K562 (cell line): ENCODE data around the gene FUBP3. TPM values are rescaled to one million over a fixed set of nuclear protein-coding genes. Genes with fewer than 3 reads are reported as not detected.

Experiments used
- ATAC-seq: fragments of 200-7000 bp; cut with Tn5 transposase; 3 replicates; pipeline ENCODE4 v1.9.1; 2020; ENCODE audit warnings: moderate library complexity
- BruUV-seq: library from RNA; stranded (reverse); fragments of 400-500 nt; replicated peaks from 2 replicates; lab custom pipeline; 2021; lab: Mats Ljungman, UMichigan
- CTCF ChIA-PET: fragments of 300-600 bp; formaldehyde crosslinking; extraction: SDS; loops from one replicate; lab custom pipeline; 2021; ENCODE audit warnings: low intra/inter-chr PET ratio; lab: Yijun Ruan, JAX
- POLR2A ChIA-PET: fragments of 300-600, 350-650 bp; sonication (Branson Sonifier 250); formaldehyde crosslinking; extraction: SDS; loops from one replicate; lab custom pipeline; 2021; ENCODE audit warnings: antibody characterized with exemption, inconsistent platforms; lab: Yijun Ruan, JAX
- DNase-seq, 4 experiments: peaks; one replicate each; pipeline versions ENCODE4 v3.0.0 to v3.0.0-alpha.2; 2011 to 2018; ENCODE audit warnings: low spot score in 3 of 4, mixed read lengths in 3 of 4; ENCODE audit errors: extremely low read depth in 1 of 4
- FAIRE-seq: peaks from 2 replicates; lab custom pipeline; 2011; peaks lifted over from hg19 to GRCh38; lab: Jason Lieb, UNC
- H2AFZ ChIP-seq: 2 replicates; pipeline ENCODE4 v1.6.0; 2011; ENCODE audit warnings: low read depth, low read length, control low read depth, inconsistent platforms
- H3K27ac ChIP-seq: fragments of 200-600 bp; 3 replicates; pipeline ENCODE4 v1.8.0; 2011; ENCODE audit warnings: low read depth, mild to moderate bottlenecking, control low read depth, inconsistent platforms, low read length, moderate library complexity, mixed read lengths; ENCODE audit errors: extremely low read depth
- H3K27me3 ChIP-seq, 2 experiments: fragments of 300-600 bp in 1 of 2; 2 replicates in 1 of 2; 3 replicates in 1 of 2; pipeline versions ENCODE4 v1.6.0 to v1.8.0; 2011; ENCODE audit warnings: inconsistent platforms in 2 of 2, low read length in 2 of 2, mild to moderate bottlenecking in 1 of 2, mixed read lengths in 1 of 2, moderate library complexity in 1 of 2; ENCODE audit not compliant: control insufficient read depth in 2 of 2, insufficient read depth in 2 of 2
- H3K36me3 ChIP-seq: fragments of 300-600 bp; 3 replicates; pipeline ENCODE4 v1.8.0; 2011; ENCODE audit warnings: mild to moderate bottlenecking, low read length, inconsistent platforms; ENCODE audit not compliant: control insufficient read depth, insufficient read depth
- H3K4me1 ChIP-seq, 2 experiments: fragments of 200-600 bp in 1 of 2; replicated peaks in 1 of 2; 2 replicates in 1 of 2; 3 replicates in 1 of 2; pipeline versions ENCODE4 v1.5.1 to v1.8.0; 2011; ENCODE audit warnings: inconsistent platforms in 2 of 2, low read length in 2 of 2, mild to moderate bottlenecking in 1 of 2, mixed read lengths in 1 of 2, moderate library complexity in 1 of 2; ENCODE audit not compliant: control insufficient read depth in 2 of 2, insufficient read depth in 2 of 2
- H3K4me2 ChIP-seq: 2 replicates; pipeline ENCODE4 v1.6.1; 2011; ENCODE audit warnings: low read length, control low read depth, inconsistent platforms, mixed read lengths; ENCODE audit not compliant: insufficient read depth
- H3K4me3 ChIP-seq: fragments of 200-600 bp; sonication (generic), shearing (Covaris generic); 2 replicates; pipeline ENCODE4 v1.5.1; 2016; ENCODE audit warnings: control low read depth, inconsistent platforms
- H3K79me2 ChIP-seq: fragments of 200-600 bp; 3 replicates; pipeline ENCODE4 v1.8.0; 2011; ENCODE audit warnings: low read length, inconsistent platforms; ENCODE audit not compliant: control insufficient read depth, insufficient read depth
- H3K9ac ChIP-seq, 2 experiments: 2 replicates each; pipeline versions ENCODE4 v1.6.0 to v1.6.1; 2011; ENCODE audit warnings: low read depth in 2 of 2, low read length in 2 of 2, control low read depth in 1 of 2, inconsistent platforms in 1 of 2, mild to moderate bottlenecking in 1 of 2, mixed read lengths in 1 of 2; ENCODE audit not compliant: insufficient read depth in 1 of 2
- H3K9me1 ChIP-seq: one replicate; pipeline ENCODE4 v1.6.0; 2011; ENCODE audit warnings: inconsistent platforms, mild to moderate bottlenecking, low read length, moderate library complexity; ENCODE audit not compliant: control insufficient read depth, insufficient read depth
- H3K9me3 ChIP-seq: replicated peaks from 2 replicates; pipeline ENCODE4 v1.5.1; 2011; ENCODE audit warnings: low read depth, low read length, inconsistent platforms; ENCODE audit not compliant: control insufficient read depth, insufficient read depth
- H4K20me1 ChIP-seq: replicated peaks from 2 replicates; pipeline ENCODE4 v1.6.1; 2011; ENCODE audit warnings: low read length, inconsistent platforms, mixed read lengths; ENCODE audit not compliant: control insufficient read depth, insufficient read depth
- CTCFL ChIP-seq: IDR thresholded peaks from 2 replicates; pipeline ENCODE4 v1.6.1; 2011; ENCODE audit warnings: borderline replicate concordance, low read depth, mild to moderate bottlenecking, moderate library complexity, low read length; ENCODE audit not compliant: insufficient read depth, poor library complexity, severe bottlenecking
- POLR2AphosphoS2 ChIP-seq: IDR thresholded peaks from 2 replicates; pipeline ENCODE4 v1.6.1; 2012; ENCODE audit warnings: low read length, improper control_type of control experiment
- SLC30A9 ChIP-seq: fragments of 250-450 bp; sonication (Bioruptor Pico); IDR thresholded peaks from 2 replicates; pipeline ENCODE4 v1.8.0; 2022; ENCODE audit warnings: mild to moderate bottlenecking, moderate library complexity
- ZBTB11 ChIP-seq, 3 experiments: fragments of 200-800 bp in 1 of 3; fragments of 250-450 bp in 1 of 3; fragments of 450-650 bp in 1 of 3; sonication (Bioruptor Pico) in 1 of 3; sonication (Bioruptor generic) in 1 of 3; formaldehyde crosslinking in 1 of 3; IDR thresholded peaks; 2 replicates each; pipeline versions ENCODE4 v1.6.1 to v1.8.0; 2016 to 2022; ENCODE audit warnings: mild to moderate bottlenecking in 2 of 3, missing genetic modification characterization in 2 of 3, missing compliant biosample characterization in 1 of 3, moderate library complexity in 1 of 3
- ZNF695 ChIP-seq: fragments of 450-650 bp; formaldehyde crosslinking; IDR thresholded peaks from 2 replicates; pipeline ENCODE4 v1.4.0; 2020; ENCODE audit warnings: mild to moderate bottlenecking, moderate library complexity
- WGBS: fragments of 100-300 bp; shearing (Covaris generic); methylation state at CpG from one replicate; pipeline ENCODE4 v1.1.6; 2016; ENCODE audit warnings: low coverage, mixed read lengths; ENCODE audit not compliant: insufficient coverage; ENCODE audit errors: missing lambda C conversion rate; 5-methylcytosine and 5-hydroxymethylcytosine counted together
- in situ Hi-C: fragments of 300-500 bp; cut with MboI; formaldehyde crosslinking; loops from 4 replicates; pipeline ENCODE4 v1.15.0; 2018; ENCODE audit warnings: inconsistent platforms, mixed read lengths
- intact Hi-C: fragments of 100-400 bp; cut with micrococcal nuclease; formaldehyde crosslinking; loops from 2 replicates; pipeline ENCODE4 v1.14.2; 2022
- polyA plus RNA-seq, 8 experiments: library from polyadenylated mRNA; depleted of rRNA in 4 of 8; stranded (reverse) in 5 of 8; unstranded in 3 of 8; fragments of >200 nt; fragmentation: Nextera tagmentation in 2 of 8; fragmentation: Illumina TruSeq in 1 of 8; extraction: Ambion mirVana in 2 of 8; extraction: Trizol in 1 of 8; gene quantifications; 2 replicates each; pipeline versions ENCODE4 v1.2.1 to v1.2.3, GENCODE V29; 2011 to 2014; ENCODE audit warnings: inconsistent platforms in 1 of 8, missing spikeins in 1 of 8
- total RNA-seq, 7 experiments: library from RNA; depleted of rRNA in 6 of 7; stranded (reverse); fragments of >200 nt in 6 of 7; fragmentation: Illumina TruSeq in 2 of 7; extraction: Trizol in 2 of 7; gene quantifications; 2 replicates each; pipeline versions ENCODE4 v1.2.1 to v1.2.3, GENCODE V29; 2011 to 2021; ENCODE audit warnings: low replicate concordance in 1 of 7

FUBP3 gene
- total and polyA plus RNA-seq, 9 of the 15 experiments (the other 6 are each of a cell fraction or from before 2014, with no cell fraction given) = 3.0 to 64.0 (median 48.1) TPM

- BruUV-seq = no TSS peak
- ChIA-PET CTCF (no interaction called here), POLR2A (interaction anchor here (1.1 to 1.2 kb wide), 2 partner anchors 16 to 29 kb away, joined by 4 to 6 read pairs; partner anchors contain the start of gene FUBP3)
- Histone ChIP-seq H3K9me1 (no peaks in the 10 kb centered on the region), H3K4me1 (no peaks in the 10 kb centered on the region; a peak in 1 of 5 replicates), H2AFZ (no peak overlapping the region), H3K9me3 (no peaks in the 10 kb centered on the region), H3K36me3 (peaks cover 85% of the 10 kb centered on the region), H3K27me3 (no peaks in the 10 kb centered on the region), H3K4me2 (no peak overlapping the region), H3K9ac (no peak overlapping the region), H4K20me1 (peaks cover 9% of the 10 kb centered on the region; the same call in 1 of the 2 replicates), H3K27ac (no peak overlapping the region), H3K4me3 (no peak overlapping the region), H3K79me2 (peaks cover 32% of the 10 kb centered on the region)
- ATAC-seq = no peak
- intact Hi-C loops (no loop called here), in situ Hi-C loops (no loop called here)
- no peak for FAIRE-seq
- no peak for DNase-seq
- TF ChIP-seq CTCFL (no peak), ZBTB11 (CRISPR knock-in tag; IDR thresholded peaks at IDR 0.05) (no peak), POLR2AphosphoS2 (no peak), ZNF695 (CRISPR knock-in tag) (no peak), SLC30A9 (CRISPR knock-in tag) (no peak)
- 89% methylated on average over 6 of the region's 6 CpGs for WGBS
These were observed 29.3 kb downstream of the FUBP3 start for GRCh38 chr9:130608554-130609134.
